Measurements from ENCODE around the gene SHF.

SHF gene

DNA sequence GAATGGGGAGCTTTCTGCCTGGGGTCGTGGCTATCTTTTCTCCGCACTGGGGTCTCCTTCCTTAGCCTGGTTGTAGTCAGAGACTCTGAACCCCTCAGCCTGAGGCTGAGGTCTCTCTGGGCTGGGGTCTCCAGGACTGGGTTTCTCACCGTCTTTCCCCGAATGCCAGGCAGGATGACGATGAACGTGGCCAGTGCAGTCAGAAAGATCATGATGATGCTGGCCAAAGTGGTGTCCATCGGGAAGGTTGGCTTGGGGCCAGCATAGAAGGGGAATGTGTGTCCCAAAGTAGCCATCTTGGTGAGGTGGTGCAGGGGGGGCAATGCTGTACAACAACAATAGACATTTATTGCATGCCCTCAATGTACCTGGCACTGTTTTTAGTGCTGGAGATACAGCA lies 65.0 kb downstream of the SHF start:
- no peak for DNase-seq

DNA sequence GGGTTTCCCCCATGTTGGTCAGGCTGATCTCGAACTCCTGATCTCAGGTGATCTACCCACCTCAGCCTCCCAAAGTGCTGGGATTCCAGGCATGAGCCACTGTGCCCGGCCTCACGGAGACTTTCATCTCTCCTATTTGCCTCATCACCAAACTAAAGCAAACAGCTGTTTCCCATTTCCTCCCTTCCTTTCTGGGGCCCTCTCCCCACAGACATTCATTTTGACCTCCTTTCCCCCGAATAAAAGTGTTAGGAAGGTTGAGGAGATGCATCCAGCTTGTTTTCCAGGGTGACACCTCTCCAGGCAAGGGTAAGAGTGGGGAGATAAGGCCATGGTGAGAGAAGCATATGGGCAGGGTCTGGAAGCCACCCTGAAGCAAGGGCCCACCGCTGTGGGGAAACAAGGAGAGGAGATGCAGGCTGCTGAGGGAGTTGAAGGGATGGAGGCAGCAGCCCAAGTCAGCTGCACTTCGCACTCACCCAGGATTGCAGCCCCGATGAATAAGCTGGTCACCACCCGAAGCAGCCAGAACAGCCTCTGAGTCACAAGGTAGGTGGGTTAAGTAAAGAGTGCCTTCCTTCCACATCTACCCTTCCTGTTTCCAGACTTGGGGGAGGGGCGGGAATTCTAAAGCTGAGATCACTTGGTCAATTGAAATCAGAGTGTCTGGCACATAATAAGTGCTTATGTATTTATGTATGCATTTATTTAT lies 65.9 kb downstream of the SHF start:
- no peak for DNase-seq

DNA sequence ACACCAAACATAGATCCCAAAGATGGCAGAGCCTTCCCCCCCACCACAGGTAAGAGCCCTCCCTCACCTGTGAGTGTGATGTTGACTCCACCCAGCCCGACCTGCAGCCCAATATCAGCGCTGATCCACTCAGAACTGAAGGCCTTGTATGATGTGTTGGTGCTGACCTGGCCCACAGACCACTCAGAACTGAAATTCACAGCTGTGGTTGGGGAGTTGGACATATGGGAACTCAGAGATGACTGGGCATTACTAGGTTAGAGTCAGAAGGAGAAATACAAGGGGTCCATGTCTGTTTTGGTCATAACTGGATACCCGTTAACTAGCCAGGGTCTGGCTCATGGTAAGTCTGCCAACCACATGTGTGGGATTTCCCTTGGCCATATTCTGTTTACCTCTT lies 66.7 kb downstream of the SHF start:
- DNase-seq: no peak

DNA sequence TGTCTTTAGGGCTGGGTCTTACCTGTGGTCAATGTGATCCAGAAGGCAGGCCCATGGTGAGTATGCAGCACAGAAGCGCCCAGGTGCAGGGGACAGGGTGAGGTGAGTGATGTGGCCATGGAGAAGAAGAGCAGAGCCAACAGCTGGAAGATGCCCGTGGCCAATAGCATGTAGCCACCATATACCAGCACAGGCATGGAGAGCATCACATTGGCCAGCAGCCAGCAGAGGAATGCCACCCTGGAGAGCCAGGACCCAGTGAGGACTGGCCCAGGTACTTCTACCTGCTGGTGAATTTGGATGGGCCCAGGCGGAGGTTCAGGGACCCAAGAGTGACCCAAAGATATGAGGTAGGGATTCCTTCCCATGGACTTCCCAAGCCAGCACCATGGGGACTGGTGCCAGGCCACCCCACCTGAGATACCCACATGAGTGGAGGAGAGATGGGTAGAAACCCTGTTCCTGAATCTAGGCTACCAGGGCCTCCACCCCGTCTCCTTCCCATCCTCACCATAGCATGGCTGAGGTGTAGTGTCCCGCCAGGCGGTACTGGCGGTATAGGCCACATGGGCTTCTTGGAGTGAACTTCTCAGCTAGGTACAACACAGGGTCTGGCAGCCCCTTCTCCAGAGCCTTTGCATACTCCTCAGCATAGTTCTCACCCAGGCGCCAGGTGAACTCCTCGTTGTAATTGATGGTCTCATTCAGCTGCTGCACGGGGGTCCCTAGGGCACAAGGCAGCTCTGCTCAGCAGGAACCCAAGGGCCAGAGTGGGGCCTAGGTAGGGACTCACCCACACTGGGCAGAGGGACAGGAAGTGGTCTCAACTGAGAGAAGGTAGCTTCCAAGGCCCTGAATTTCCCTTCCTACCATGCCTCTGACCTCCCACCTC lies 67.4 kb downstream of the SHF start:
- DNase-seq: no peak

DNA sequence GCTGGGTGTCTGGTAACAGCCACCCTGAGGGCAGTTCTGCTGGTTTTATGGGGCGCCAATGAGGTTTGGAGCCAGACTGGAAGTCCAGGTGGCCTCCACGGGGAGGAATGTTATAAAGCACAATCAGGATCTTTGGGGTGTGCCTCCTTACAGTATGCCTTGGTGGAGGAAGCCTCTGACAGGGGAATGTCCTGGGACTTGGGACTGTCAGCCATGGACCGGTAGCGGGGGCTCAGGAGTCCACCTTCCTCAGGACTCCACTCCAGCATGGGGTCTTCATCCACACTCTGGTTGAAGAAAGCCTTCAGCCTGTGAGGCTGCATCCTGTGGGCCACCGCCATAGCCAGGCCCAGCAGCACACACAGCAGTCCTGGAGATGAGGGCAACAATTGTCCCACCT lies 68.8 kb downstream of the SHF start:
- no peak for DNase-seq

DNA sequence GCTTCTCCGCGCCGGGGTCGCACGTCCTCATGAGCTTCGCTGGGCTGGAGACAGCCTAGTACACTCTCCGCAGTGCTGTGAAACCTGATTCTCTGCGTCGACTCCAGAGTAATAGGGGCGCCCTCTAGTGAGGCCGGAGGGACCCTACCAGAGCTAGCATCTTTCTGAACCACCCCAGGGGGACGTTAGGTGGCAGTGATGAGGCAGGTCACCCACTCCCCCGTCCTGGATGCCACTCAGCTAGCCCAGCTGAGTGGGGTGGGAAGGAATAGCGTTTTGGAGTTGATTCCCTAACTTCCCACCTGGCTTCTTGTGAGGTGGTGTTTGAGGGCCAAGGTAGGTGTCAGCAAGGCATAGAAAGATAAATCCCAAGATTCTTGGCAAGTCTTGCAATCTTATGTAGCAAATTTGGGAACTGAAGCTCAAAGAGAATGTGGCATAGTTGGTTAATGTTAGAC lies 69.6 kb downstream of the SHF start:
- DNase-seq: peak; percentile 96

DNA sequence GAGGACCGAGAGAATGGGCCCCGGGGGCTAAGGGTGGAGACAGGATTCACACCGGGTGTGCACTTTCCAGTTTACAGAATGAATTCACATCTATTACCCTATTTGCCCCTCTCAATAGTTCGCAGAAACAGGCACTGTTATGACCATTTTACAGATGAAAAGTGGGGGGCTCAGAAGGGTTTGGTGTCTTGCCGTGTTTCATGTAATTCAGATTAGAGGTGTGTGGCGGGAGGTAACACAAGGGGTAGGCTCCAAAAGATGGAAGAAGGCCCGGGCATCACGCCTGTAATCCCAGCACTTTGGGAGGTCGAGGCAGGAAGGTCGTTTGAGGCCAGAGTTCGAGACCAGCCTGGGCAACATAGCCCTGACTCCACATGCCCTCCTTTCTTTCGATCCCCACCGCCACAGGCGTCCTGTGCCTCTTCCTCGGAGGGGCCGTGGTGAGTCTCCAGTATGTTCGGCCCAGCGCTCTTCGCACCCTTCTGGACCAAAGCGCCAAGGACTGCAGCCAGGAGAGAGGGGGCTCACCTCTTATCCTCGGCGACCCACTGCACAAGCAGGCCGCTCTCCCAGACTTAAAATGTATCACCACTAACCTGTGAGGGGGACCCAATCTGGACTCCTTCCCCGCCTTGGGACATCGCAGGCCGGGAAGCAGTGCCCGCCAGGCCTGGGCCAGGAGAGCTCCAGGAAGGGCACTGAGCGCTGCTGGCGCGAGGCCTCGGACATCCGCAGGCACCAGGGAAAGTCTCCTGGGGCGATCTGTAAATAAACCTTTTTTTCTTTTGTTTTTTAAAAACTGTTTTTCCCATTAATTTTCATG lies 70.2 kb downstream of the SHF start:
- no peak for DNase-seq
